Measurements from ENCODE around the gene RHCG.

DNA sequence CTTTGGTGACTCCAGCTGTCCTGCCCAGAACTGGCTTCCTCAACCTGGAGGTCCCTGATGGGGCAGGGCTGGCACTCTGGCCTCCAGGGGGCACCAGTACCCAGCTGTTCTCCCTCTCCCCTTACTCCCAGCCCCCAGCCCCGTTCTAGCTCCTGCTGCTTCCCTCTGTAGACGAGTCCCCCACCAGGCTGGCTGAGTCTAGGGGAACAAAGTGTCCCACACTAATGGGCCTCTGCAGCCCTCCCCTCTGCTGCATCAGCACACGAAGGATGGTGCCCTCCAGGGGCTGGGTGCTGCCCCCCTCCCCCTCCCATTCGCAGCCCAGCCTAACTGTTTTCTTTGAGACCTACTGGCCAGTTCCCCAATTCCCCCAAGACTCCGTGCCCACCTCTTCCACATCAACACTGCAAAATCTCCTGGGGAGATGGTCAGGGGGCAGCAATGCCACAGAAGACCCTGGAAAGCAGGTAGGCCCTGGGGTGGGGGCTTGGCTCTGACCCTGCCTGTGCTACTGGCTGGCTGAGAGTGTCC is 4.2 kb downstream of the RHCG start:
- TF ChIP-seq EZH2phosphoT487 (IDR thresholded peaks at IDR 0.05; ENCODE audit: insufficient read depth, low read depth): no peak
- TF ChIP-seq EZH2 (IDR thresholded peaks at IDR 0.05; ENCODE audit: insufficient read depth, poor library complexity, severe bottlenecking): no peak
